ENCODE results near the gene BAG5.
"Not testable (repeated sequence)": the region's sequence is repeated elsewhere in the genome, so short reads cannot be mapped to it uniquely, and the experiment has no call there.

BAG5 gene

DNA sequence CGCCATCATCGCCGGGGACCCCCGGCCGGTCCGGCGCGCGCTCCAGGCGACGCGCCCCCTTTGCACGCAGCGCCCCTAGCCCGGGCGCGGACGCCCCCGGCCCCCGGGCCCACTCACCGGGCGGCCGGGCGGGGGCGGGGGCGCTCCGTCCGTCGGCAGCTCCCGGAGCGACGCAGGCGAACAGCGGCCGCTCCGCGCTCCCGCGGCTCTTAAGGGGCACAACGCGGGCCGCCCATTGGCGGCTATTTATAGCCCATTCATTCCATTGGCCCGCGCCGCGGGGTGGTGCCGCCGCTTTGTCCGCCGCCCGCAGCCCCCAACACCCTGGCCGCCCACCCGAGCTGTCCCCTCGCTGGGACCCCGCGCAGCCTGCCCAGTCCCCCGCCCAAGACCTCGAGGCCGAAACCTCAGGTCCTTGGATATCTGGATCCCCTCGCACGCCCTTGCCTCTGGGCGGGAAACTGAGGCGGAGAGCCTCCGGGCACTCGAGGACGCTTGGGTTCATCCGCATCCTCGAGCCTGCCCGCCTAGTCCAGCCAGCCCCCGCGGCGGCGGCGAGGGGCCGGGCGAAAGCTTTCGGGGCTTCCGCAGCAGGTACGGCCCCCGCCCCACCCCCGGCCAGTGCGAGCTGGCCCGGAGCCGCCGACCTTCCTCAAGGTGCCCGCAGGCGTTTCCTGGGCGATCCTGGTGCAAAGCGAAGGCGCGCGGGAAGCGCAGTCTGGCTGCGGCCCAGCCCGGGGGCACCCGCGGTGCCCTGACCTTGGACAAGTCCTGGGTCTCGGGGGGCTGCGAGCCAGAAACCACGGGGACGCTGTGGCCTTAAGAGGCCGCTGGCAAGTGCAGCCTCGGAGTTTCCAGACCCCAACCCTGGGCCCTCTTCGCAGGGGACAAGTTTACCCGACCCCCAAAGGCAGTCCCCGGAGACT lies 39.5 kb downstream of the BAG5 start, which contains the start of gene CKB:
Gene CKB, minus strand, starts transcription at position 182 of the 926 bp plus-strand sequence. CDS start 337 bp downstream, outside the sequence.
- no peak for FAIRE-seq

DNA sequence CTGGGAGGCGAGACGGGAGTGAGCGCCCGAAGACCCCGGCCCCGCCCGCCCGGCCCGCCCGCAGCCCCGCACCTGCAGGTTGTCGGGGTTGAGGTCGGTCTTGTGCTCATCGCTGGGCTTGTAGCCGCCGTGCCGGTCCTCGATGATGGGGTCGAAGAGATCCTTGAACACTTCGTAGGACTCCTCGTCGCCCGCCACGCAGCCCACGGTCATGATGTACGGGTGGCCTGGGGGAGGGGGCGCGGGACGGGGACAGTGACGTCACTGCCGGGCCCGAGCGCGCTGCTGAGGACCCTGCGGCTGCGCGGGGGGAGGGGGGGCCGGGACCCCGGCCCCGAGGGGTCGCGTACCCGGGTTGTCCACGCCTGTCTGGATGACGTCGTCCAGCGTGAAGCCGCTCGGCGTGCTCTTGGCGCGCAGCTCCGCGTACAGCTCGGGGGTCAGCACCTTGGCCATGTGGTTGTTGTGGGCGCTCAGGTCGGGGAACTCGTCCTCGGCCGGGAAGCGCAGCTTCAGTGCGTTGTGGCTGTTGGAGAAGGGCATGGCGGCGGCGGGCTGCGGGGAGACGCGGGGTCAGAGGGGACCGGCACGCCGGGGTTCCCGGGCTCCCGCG lies 40.4 kb downstream of the BAG5 start:
- FAIRE-seq = no peak

DNA sequence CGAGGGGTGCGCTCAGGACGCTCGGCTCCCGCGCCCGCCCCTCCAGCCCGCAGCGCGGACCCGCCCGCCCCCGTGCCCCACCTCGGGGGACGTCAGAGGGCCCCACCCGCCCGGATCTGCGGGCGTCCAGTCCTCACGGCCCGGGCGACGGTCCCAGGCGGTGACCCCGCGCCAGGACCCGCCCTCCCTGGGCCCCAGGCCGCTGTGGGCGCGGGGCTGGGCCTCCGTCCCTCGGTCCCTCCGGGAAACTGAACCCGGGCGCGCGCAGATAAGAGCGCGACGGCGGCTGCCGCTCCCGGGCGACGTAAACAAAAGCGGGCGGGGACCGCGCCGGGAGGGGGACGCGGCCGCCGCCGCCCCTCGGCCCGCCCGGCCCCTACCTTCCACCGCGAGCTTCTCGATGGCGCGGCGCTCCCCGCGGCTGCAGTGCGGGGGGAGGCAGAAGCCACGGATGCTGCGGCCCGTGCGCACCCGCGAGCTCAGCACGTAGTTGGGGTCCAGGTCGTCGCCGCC lies 41.0 kb downstream of the BAG5 start:
- FAIRE-seq = no peak

- FAIRE-seq = no peak
Measured at GRCh38 chr14:103520657-103521437, 41.6 kb downstream of the BAG5 start.

DNA sequence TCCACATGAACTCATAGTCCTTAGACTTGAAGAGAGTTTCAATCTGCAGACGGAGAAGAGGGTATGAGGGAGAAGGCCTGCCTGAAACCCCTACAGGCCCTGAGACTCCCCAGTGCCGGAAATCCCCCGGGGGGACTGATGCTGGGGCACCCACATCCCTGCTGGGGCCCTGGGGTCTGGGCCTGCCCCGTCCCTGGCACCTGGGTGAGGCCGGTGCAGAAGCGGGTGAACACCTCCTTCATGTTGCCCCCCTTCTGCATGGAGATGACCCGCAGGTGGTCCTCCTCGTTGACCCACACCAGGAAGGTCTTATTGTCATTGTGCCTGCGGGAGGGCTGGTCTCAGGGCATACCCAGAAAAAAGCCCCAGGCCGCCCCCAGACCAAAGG lies 42.2 kb downstream of the BAG5 start:
- no peak for FAIRE-seq

DNA sequence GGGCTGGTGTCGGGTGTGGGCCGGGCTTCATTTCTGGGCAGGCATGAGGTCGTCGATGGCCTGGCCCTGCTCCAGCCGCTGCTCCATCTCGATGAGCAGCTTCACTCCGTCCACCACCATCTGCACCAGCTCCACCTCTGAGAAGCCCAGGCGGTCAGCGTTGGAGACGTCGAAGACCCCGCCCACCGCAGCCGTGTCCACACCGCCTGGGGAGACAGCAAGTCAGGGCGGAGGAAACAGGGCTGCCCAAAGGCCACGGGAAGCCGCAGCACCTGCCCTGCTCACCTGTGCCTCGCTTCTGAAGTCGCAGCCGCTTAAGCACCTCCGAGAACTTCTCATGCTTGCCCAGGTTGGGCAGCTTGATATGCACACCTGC lies 42.6 kb downstream of the BAG5 start:
- FAIRE-seq = no peak

GRCh38 chr14:103519043-103519836 lies 43.2 kb downstream of the BAG5 start:
- FAIRE-seq = no peak

DNA sequence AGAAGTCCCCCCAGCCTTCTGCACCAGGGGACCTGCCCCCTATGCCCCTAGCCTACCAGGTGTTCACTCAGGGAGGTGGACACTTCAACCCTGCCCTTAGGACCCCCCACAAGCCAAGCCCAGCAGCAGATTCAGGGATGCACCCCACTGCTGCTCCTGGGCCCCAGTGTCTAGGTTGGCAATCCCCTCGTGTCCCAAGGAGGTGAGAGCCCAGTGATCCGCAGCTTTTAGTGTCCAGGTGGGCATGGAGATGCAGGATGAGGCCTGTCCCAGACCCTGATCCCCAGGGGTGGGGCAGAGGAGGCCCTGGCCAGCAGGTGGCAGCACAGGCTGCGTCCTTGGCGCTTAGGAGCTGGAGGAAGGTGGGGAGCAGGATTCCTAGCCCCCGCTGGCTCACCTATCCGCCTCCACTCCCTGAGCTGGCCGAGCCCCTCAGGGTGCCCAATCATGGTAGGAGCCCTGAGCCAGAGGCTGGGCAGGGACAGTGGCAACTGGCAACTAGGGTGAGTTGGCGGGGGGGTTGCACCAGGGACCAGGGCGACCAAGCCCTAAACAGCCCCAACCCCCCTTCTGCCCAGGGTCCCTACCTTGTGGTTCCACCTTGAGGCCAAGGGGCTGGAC lies 43.9 kb downstream of the BAG5 start:
- no peak for FAIRE-seq

GRCh38 chr14:103517721-103518421 lies 44.6 kb downstream of the BAG5 start:
- no peak for FAIRE-seq

GRCh38 chr14:103517174-103517566 lies 45.3 kb downstream of the BAG5 start:
- FAIRE-seq = no peak

DNA sequence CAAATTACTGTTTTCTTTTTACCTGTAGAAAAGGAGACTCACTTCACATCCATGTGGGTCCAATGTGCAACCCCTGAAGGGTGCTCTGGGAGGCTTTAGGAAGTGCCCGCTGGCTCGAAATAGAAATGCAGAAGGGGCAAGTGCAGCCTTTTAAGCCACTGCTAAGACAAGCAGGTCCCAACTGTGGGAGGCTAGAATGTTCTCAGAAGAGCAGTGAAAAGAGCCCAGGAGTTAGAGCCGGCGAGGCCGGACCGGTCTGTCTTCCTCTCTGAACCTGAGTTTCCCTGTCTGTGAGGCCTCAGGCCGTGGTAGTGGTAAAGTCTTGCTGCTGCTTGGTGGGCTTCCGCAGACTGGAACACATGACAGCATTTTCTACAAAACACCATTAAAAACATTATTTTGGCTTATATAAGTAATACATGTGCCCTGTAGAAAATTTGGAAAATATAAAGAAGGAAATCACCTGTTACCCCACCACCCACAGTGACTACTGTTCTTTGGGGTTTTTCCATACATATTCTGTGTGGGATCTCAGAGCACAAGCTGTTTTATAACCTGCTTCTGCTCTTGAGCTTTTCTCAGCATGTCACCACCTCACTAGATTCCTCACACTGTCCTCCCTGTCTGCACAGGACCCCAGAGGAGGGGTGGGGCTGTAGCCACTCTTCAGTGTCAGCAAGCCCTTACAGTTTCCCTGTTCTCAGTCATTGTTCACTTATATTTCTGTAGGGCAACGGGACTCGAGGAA lies 45.9 kb downstream of the BAG5 start:
- FAIRE-seq = no peak

DNA sequence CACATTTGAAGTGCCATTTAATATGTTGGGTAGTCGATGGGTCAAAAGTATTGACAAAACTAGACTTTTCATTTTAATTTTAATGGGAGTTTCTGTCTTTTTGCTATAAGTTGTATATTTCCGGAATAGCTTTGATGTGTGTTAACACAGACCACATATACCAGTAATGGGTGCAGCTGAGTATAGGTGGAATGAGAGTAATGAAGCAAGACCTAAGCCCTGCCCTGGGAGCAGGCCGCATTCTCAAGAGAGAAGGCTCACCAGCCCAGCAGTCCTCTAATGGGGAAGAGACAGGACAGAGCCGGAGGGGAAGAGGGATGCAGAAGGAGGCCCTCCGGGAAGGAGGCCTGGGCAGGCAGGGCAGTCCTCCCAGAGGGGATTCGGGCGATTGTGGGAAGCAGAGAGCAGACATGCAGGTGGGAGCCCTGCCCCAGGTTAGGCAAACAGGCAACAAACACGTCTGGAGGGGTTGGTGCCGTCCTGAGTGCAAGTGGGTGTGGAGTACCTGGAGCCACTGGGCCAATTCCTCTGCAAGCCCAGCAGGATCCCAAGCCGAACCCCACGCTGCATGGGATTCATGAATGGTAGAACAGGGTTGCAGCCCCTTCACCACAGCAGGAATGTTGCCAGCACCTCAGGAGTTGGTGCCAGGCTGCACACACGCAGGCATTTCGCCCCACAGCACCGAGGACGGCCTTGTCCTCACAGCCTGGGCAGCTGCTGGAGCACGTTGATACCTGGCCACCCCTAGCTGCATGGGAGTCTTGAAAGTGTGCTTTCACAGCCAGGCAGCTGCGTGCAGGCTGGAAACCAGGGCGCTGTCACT lies 47.6 kb downstream of the BAG5 start:
- no peak for FAIRE-seq

- no peak for FAIRE-seq
Measured at GRCh38 chr14:103512701-103513611, 49.5 kb downstream of the BAG5 start.

DNA sequence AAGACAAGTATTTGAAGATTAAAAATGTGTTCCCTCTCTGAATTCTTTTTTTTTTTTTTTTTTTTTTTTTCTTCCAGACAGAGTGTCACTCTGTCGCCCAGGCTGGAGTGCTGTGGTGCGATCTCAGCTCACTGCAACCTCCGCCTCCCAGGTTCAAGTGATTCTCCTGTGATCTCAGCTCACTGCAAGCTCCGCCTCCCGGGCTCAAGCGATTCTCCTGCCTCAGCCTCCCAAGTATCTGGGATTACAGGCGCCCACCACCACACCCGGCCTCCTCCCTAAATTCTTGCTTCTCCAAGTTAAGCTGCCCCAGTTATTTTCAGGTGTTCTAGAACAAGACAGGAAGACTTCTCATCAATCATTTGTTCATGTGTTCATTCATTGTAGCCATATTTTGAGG lies 50.3 kb downstream of the BAG5 start:
- FAIRE-seq = not testable (repeated sequence)

- no peak for FAIRE-seq
Measured at GRCh38 chr14:103510724-103511693, 51.4 kb downstream of the BAG5 start.

DNA sequence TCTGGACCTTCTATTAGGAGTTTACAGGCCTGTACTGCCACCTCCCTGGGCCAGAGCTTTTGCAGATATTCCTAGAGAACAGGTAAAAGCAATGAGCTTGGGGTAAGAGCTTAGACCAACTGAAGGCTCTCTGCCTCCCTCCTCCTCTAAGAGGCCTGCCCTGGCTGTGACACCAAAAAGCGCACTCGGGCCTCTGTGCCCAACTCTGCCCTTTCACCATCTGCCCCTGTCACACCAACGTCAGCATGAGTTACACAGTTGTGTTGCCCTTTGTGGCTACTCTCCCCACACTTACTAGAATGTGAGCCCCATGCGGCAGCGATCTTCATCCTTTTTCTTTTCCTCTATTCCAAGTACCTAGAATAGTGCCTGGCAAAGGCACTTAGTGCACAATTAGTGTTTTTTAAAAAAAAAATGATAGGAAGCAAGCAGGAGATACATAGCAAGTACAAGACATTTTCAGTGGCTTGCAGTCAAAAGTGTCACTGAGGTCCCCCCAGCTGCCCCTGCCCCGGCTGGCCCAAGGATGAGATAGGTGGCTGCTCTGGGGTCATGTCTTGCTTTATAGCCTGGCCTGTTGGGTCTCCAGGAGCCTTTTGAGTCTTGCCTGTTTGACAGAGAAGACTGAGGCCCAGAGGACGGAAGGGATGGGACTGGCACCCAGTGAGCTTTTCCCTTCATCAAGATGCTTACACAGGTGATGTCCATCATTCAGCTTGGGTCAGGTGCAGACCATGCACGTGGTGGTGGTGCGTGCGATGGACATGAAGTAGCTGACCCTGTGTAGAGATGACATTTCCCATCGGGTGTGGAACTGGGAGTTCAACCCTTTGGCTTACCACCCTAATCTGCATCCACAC lies 52.4 kb downstream of the BAG5 start:
- no peak for FAIRE-seq
